ENCODE data around the gene NR6A1.

DNA sequence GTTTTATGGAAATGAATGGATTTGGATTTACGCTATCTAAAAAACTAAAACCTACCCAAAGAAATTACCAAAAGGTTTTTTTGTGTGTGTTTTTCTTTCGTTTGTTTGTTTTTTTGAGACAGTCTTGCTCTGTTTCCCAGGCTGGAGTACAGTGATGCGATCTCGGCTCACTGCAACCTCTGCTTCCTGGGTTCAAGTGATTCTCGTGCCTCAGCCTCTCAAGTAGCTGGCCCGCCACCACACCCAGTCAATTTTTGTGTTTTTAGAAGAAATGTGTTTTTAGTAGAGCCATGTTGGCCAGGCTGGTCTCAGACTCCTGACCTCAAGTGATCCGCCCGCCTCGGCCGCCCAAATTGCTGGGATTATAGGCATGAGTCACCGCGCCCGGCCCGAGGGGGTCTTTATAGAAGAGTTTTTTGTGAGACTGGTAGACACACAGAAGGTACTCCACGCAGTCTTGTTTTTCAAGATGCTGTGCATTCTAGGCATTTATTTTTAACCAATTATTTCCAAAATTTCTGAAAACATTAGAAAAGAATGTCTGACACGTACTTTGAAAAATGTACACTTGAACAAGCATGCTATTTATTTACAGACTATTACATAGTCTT, 75.7 kb downstream of the NR6A1 start:
- TF ChIP-seq, protein P1, sequence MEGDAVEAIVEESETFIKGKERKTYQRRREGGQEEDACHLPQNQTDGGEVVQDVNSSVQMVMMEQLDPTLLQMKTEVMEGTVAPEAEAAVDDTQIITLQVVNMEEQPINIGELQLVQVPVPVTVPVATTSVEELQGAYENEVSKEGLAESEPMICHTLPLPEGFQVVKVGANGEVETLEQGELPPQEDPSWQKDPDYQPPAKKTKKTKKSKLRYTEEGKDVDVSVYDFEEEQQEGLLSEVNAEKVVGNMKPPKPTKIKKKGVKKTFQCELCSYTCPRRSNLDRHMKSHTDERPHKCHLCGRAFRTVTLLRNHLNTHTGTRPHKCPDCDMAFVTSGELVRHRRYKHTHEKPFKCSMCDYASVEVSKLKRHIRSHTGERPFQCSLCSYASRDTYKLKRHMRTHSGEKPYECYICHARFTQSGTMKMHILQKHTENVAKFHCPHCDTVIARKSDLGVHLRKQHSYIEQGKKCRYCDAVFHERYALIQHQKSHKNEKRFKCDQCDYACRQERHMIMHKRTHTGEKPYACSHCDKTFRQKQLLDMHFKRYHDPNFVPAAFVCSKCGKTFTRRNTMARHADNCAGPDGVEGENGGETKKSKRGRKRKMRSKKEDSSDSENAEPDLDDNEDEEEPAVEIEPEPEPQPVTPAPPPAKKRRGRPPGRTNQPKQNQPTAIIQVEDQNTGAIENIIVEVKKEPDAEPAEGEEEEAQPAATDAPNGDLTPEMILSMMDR (IDR thresholded peaks at IDR 0.05): no peak
- no peak for TF ChIP-seq POLR2A (IDR thresholded peaks at IDR 0.05)

All from ovary (tissue), 3 donors.